MV-4-11 (cell line): ENCODE data around the gene CCNG2.
A peak's percentile ranks its signal among the peaks of the same experiment; 100 is the strongest.

ENCODE experiments used
- DNase-seq: peaks from one replicate; lab custom pipeline; 2025; lab: John Stamatoyannopoulos, UW

CCNG2 gene

GRCh38 chr4:77203380-77204197 is 46.6 kb downstream of the CCNG2 start:
- peak; percentile 60 for DNase-seq

GRCh38 chr4:77204621-77205020 is 47.6 kb downstream of the CCNG2 start:
- no peak for DNase-seq

GRCh38 chr4:77209012-77209411 is 52.0 kb downstream of the CCNG2 start:
- no peak for DNase-seq

GRCh38 chr4:77209936-77210335 is 52.9 kb downstream of the CCNG2 start:
- no peak for DNase-seq

DNA sequence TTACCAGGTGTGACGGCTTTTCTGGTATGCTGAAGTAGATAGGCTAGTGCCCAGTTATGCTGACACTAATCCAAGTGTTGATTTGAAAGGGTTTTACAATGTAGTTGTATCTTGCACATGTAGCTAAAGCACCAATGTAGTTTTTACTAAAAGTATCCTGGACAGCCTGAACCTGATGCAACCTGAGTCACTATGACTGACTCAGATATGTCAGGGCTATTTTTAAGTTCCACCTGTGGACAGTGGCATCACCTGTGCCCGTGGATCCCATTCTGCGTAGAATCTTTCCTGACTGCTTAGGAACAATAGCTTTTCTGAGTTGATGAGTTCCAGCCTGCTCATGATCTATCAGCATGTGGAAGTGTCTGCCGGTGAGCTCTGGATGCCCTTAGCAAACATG is 58.1 kb downstream of the CCNG2 start:
- no peak for DNase-seq

GRCh38 chr4:77217526-77217925 is 60.5 kb downstream of the CCNG2 start:
- DNase-seq, result no peak

- DNase-seq, result no peak
Measured at GRCh38 chr4:77219266-77219665, 62.3 kb downstream of the CCNG2 start.
